PC-3 (cell line): ENCODE measurements around the gene CDH11. TPM values are rescaled to one million over a fixed set of nuclear protein-coding genes. Genes with fewer than 3 reads are reported as not detected.

Source experiments
- ATAC-seq: fragments of 200-7000 bp; cut with Tn5 transposase; 2 replicates; pipeline ENCODE4 v1.9.1; 2020; ENCODE audit warnings: mild to moderate bottlenecking, moderate library complexity
- BruUV-seq: library from RNA; stranded (reverse); fragments of 400-500 nt; replicated peaks from 2 replicates; lab custom pipeline; 2021; lab: Mats Ljungman, UMichigan
- CTCF ChIA-PET: fragments of 300-600 bp; sonication (Branson Sonifier 250); formaldehyde crosslinking; loops from one replicate; lab custom pipeline; 2022; ENCODE audit warnings: antibody characterized with exemption; lab: Charles Lee
- POLR2A ChIA-PET: fragments of 300-600 bp; sonication (Branson Sonifier 250); formaldehyde crosslinking; loops from one replicate; lab custom pipeline; 2022; ENCODE audit warnings: antibody characterized with exemption; ENCODE audit not compliant: unreplicated experiment; lab: Charles Lee
- DNase-seq: peaks from one replicate; pipeline ENCODE4 v3.0.0-alpha.2; 2015
- H2AFZ ChIP-seq: fragments of 300-600 bp; sonication (generic); 2 replicates; pipeline ENCODE4 v1.6.0; 2016; ENCODE audit warnings: antibody characterized with exemption, low read length
- H3F3A ChIP-seq: fragments of 300-600 bp; sonication (generic); one replicate; pipeline ENCODE4 v1.6.0; 2017; ENCODE audit warnings: antibody characterized with exemption, low read length, control low read depth, mild to moderate bottlenecking; ENCODE audit not compliant: unreplicated experiment
- H3K27ac ChIP-seq: fragments of 300-600 bp; sonication (generic); 2 replicates; pipeline ENCODE4 v1.5.1; 2016; ENCODE audit warnings: mild to moderate bottlenecking, low read length
- H3K27me3 ChIP-seq: fragments of 300-600 bp; sonication (generic); 2 replicates; pipeline ENCODE4 v1.6.1; 2016; ENCODE audit warnings: low read length, mixed read lengths
- H3K36me3 ChIP-seq: fragments of 300-600 bp; sonication (generic); 2 replicates; pipeline ENCODE4 v1.6.1; 2016; ENCODE audit warnings: low read depth, mixed run types, low read length, mixed read lengths
- H3K4me1 ChIP-seq: fragments of 300-600 bp; sonication (generic); 2 replicates; pipeline ENCODE4 v1.5.1; 2016; ENCODE audit warnings: low read length; ENCODE audit not compliant: insufficient read depth
- H3K4me2 ChIP-seq: fragments of 300-600 bp; sonication (generic); 2 replicates; pipeline ENCODE4 v1.6.0; 2016; ENCODE audit warnings: low read length
- H3K4me3 ChIP-seq: fragments of 300-600 bp; sonication (generic); 2 replicates; pipeline ENCODE4 v1.5.1; 2016; ENCODE audit warnings: mild to moderate bottlenecking, low read length, mixed read lengths
- H3K79me2 ChIP-seq: fragments of 300-600 bp; sonication (generic); 2 replicates; pipeline ENCODE4 v1.6.1; 2017; ENCODE audit warnings: low read length, mixed read lengths
- H3K9ac ChIP-seq: fragments of 300-600 bp; sonication (generic); 2 replicates; pipeline ENCODE4 v1.6.0; 2016; ENCODE audit warnings: mild to moderate bottlenecking, low read length
- H3K9me2 ChIP-seq: fragments of 300-600 bp; sonication (generic); replicated peaks from 2 replicates; pipeline ENCODE4 v1.6.1; 2016; ENCODE audit warnings: mixed run types, low read length, mixed read lengths
- H3K9me3 ChIP-seq: fragments of 300-600 bp; sonication (generic); 2 replicates; pipeline ENCODE4 v1.6.1; 2016; ENCODE audit warnings: low read length, mixed read lengths
- H4K20me1 ChIP-seq: fragments of 300-600 bp; sonication (generic); 2 replicates; pipeline ENCODE4 v1.6.1; 2016; ENCODE audit warnings: low read length, mixed read lengths
- EZH2 ChIP-seq: fragments of 300-600 bp; sonication (generic); IDR thresholded peaks from one replicate; pipeline ENCODE4 v1.6.1; 2017; ENCODE audit warnings: antibody characterized with exemption, mild to moderate bottlenecking, low read length; ENCODE audit not compliant: unreplicated experiment
- EZH2phosphoT487 ChIP-seq: fragments of 300-600 bp; sonication (generic); IDR thresholded peaks from 2 replicates; pipeline ENCODE4 v1.6.1; 2018; ENCODE audit warnings: mild to moderate bottlenecking, antibody characterized with exemption, low read length, borderline replicate concordance
- intact Hi-C: fragments of 100-400 bp; cut with micrococcal nuclease; formaldehyde crosslinking; loops from 2 replicates; pipeline ENCODE4 v1.9.0; 2023
- total RNA-seq: library from RNA; depleted of rRNA; stranded (reverse); fragments of >200 nt; gene quantifications from 2 replicates; pipeline ENCODE4 v1.2.3, GENCODE V29; 2014
- TF ChIP-seq, protein P1 (sequence below): fragments of 300-600 bp; sonication (generic); conservative IDR thresholded peaks from 2 replicates; pipeline ENCODE4 v1.5.1; 2017; ENCODE audit warnings: antibody characterized with exemption, low read depth, mild to moderate bottlenecking, low read length

The CDH11 gene
- total RNA-seq, 1 experiment from 2014 or later = 172 TPM

DNA sequence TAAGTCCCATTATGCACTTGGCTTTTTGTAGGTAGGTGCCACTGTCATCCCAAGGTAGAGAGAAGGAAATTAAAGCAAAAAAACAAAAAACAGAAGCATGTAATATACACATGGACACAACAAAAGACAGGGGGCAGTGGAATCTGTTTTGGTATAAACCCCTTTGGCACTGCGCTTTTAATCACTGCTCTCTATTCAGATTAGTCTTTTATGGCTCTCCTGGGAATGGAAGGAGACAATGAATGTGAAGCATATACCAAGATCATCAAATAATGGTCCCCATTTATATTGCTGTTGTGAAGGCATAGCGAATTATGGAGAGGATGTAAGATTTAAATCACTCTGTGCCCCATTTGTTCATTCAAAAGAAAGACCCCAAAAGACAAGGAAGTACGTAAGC lies 17.4 kb downstream of the CDH11 start:
- H3F3A ChIP-seq = no peaks in the 10 kb centered on the region
- no TSS peak for BruUV-seq
- TF ChIP-seq EZH2 (no peak), EZH2phosphoT487 (no peak)
- TF ChIP-seq, protein P1, sequence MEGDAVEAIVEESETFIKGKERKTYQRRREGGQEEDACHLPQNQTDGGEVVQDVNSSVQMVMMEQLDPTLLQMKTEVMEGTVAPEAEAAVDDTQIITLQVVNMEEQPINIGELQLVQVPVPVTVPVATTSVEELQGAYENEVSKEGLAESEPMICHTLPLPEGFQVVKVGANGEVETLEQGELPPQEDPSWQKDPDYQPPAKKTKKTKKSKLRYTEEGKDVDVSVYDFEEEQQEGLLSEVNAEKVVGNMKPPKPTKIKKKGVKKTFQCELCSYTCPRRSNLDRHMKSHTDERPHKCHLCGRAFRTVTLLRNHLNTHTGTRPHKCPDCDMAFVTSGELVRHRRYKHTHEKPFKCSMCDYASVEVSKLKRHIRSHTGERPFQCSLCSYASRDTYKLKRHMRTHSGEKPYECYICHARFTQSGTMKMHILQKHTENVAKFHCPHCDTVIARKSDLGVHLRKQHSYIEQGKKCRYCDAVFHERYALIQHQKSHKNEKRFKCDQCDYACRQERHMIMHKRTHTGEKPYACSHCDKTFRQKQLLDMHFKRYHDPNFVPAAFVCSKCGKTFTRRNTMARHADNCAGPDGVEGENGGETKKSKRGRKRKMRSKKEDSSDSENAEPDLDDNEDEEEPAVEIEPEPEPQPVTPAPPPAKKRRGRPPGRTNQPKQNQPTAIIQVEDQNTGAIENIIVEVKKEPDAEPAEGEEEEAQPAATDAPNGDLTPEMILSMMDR = no peak
- H3K9ac ChIP-seq = no peak overlapping the region
- POLR2A ChIA-PET = interaction anchor here (0.7 kb wide), 1 partner anchor 906 kb away, joined by 3 read pairs; no protein-coding TSS in a partner anchor
- H3K27ac ChIP-seq = no peak overlapping the region
- CTCF ChIA-PET = no interaction called here
- no peak overlapping the region for H3K4me3 ChIP-seq
- no peaks in the 10 kb centered on the region for H3K9me2 ChIP-seq
- no peak overlapping the region for H2AFZ ChIP-seq
- H3K79me2 ChIP-seq = peaks cover 97% of the 10 kb centered on the region
- no peak overlapping the region for H3K4me2 ChIP-seq
- DNase-seq = no peak
- H4K20me1 ChIP-seq = peaks cover 62% of the 10 kb centered on the region
- no peak for ATAC-seq
- H3K36me3 ChIP-seq = peaks cover 16% of the 10 kb centered on the region; the same call in 1 of the 2 replicates
- no peaks in the 10 kb centered on the region for H3K27me3 ChIP-seq
- no peaks in the 10 kb centered on the region for H3K4me1 ChIP-seq
- intact Hi-C loops = no loop called here
- no peaks in the 10 kb centered on the region for H3K9me3 ChIP-seq

DNA sequence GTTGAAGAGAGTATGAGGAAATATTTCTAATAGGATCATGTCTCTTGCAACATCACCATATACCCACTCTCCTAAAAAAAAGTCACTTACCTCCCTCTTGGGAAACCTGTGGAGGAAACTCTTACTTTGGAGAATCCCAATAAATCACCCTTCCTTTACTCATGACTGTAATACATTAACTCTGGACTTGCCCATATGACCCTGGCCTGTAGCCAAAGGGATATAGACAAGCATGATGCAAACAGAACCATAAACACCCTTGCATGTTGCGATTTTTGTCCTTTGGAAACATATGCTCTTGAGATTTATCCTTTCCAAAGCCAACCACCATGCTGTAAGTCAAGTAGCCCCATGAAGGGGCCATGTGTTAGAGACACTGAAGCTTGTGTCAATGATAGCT lies 19.5 kb downstream of the CDH11 start:
- H3K9ac ChIP-seq = no peak overlapping the region
- no peak overlapping the region for H3K4me3 ChIP-seq
- CTCF ChIA-PET = no interaction called here
- POLR2A ChIA-PET = no interaction called here
- ATAC-seq (no peak), DNase-seq (no peak)
- no TSS peak for BruUV-seq
- no peak overlapping the region for H3K4me2 ChIP-seq
- no peaks in the 10 kb centered on the region for H3K9me2 ChIP-seq
- H3K9me3 ChIP-seq = no peaks in the 10 kb centered on the region
- H3K27me3 ChIP-seq = no peaks in the 10 kb centered on the region
- no peaks in the 10 kb centered on the region for H3F3A ChIP-seq
- intact Hi-C loops = no loop called here
- no peak overlapping the region for H2AFZ ChIP-seq
- H4K20me1 ChIP-seq = peaks cover 51% of the 10 kb centered on the region
- no peak overlapping the region for H3K27ac ChIP-seq
- H3K4me1 ChIP-seq = no peaks in the 10 kb centered on the region
- TF ChIP-seq EZH2 (no peak), EZH2phosphoT487 (no peak)
- TF ChIP-seq, protein P1 = no peak
- H3K36me3 ChIP-seq = peaks cover 6% of the 10 kb centered on the region; the same call in 1 of the 2 replicates
- H3K79me2 ChIP-seq = peaks cover 97% of the 10 kb centered on the region

DNA sequence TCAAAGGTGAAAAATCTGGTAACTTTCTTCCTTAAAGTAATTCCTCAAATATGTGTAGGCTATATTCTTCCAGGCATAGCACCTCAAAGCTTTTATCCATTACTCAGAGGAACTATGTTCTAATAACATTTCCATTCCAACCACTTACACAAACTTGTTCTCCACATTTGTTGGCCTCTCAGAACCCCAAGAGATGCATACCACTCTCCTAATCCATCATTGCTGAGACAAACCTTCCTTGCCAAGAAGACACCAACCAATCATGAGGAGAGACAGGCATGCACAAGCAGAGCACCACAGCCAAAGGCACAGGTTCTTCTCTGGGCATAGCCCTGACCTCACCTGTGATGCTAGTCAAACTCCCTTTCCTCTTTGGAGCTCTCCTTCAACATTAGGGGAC lies 20.9 kb downstream of the CDH11 start:
- H3F3A ChIP-seq = no peaks in the 10 kb centered on the region
- H3K9me2 ChIP-seq = no peaks in the 10 kb centered on the region
- DNase-seq = no peak
- intact Hi-C loops = no loop called here
- H3K4me3 ChIP-seq = no peak overlapping the region
- no peaks in the 10 kb centered on the region for H3K27me3 ChIP-seq
- ChIA-PET CTCF (no interaction called here), POLR2A (no interaction called here)
- TF ChIP-seq, protein P1 = no peak
- no peak for TF ChIP-seq EZH2phosphoT487
- TF ChIP-seq EZH2 = no peak
- ATAC-seq = no peak
- no peak overlapping the region for H3K27ac ChIP-seq
- no peak overlapping the region for H3K9ac ChIP-seq
- H4K20me1 ChIP-seq = peaks cover 39% of the 10 kb centered on the region
- H3K4me1 ChIP-seq = no peaks in the 10 kb centered on the region
- H3K79me2 ChIP-seq = peaks cover 93% of the 10 kb centered on the region
- H3K9me3 ChIP-seq = no peaks in the 10 kb centered on the region
- BruUV-seq = no TSS peak
- H2AFZ ChIP-seq = no peak overlapping the region
- H3K36me3 ChIP-seq = peaks cover 6% of the 10 kb centered on the region; the same call in 1 of the 2 replicates
- no peak overlapping the region for H3K4me2 ChIP-seq
